ENCODE data around the gene AP4E1.

DNA sequence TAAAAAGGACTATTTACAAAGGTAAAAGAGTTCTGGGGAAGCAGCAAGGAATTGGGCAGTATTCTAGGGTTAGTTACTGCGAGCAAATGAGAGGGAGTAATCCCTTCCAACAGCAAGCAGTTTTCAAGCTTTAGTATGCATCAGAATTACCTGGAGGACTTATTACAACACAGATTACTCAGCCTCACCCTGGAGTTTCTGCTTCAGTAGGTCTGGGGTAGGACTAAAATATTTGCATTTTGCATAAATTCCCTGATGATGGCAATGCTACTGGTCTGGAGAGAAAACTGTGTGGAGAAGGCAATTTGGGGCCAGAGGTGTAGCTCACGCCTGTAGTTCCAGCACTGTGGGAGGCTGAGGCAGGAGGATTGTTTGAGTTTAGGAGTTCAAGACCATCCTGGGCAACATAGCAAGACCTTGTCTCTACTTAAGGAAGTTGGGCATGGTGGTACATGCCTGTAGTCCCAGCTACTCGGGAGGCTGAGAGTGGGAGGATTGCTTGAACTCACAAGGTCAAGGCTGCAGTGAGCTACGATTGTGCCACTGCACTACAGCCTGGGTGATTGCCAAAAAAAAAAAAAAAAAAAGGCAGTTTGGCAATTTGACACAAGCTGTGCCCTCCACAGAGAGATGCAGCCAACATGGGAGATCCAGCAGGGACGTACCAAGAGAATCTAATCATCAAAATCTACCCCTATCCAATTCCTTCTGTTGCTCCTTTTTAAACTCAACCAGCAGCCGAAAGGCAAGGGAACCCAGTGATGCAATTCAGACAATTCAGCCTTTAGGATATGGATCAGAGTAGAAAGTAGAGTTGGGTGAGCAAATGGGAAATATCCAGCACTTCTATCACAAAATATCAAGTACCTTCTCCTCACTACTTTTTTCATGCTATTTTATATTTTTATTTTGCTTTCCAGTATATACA lies 27.1 kb upstream of the AP4E1 start:
- TF ChIP-seq, protein P1, sequence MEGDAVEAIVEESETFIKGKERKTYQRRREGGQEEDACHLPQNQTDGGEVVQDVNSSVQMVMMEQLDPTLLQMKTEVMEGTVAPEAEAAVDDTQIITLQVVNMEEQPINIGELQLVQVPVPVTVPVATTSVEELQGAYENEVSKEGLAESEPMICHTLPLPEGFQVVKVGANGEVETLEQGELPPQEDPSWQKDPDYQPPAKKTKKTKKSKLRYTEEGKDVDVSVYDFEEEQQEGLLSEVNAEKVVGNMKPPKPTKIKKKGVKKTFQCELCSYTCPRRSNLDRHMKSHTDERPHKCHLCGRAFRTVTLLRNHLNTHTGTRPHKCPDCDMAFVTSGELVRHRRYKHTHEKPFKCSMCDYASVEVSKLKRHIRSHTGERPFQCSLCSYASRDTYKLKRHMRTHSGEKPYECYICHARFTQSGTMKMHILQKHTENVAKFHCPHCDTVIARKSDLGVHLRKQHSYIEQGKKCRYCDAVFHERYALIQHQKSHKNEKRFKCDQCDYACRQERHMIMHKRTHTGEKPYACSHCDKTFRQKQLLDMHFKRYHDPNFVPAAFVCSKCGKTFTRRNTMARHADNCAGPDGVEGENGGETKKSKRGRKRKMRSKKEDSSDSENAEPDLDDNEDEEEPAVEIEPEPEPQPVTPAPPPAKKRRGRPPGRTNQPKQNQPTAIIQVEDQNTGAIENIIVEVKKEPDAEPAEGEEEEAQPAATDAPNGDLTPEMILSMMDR (IDR thresholded peaks at IDR 0.05; ENCODE audit: poor library complexity, severe bottlenecking) = no peak
- no peak for TF ChIP-seq POLR2AphosphoS5 (IDR thresholded peaks at IDR 0.05)
- no peak for TF ChIP-seq EZH2 (IDR thresholded peaks at IDR 0.05; ENCODE audit: borderline replicate concordance, insufficient read depth, low read length, poor library complexity, severe bottlenecking)
- no peak for TF ChIP-seq EP300 (conservative IDR thresholded peaks at IDR 0.05; ENCODE audit: poor library complexity, severe bottlenecking)
- TF ChIP-seq SMC3 (conservative IDR thresholded peaks at IDR 0.05; ENCODE audit: poor library complexity) = no peak
- no peak for TF ChIP-seq MXI1 (conservative IDR thresholded peaks at IDR 0.05; ENCODE audit: poor library complexity, severe bottlenecking)
- TF ChIP-seq, protein P2, sequence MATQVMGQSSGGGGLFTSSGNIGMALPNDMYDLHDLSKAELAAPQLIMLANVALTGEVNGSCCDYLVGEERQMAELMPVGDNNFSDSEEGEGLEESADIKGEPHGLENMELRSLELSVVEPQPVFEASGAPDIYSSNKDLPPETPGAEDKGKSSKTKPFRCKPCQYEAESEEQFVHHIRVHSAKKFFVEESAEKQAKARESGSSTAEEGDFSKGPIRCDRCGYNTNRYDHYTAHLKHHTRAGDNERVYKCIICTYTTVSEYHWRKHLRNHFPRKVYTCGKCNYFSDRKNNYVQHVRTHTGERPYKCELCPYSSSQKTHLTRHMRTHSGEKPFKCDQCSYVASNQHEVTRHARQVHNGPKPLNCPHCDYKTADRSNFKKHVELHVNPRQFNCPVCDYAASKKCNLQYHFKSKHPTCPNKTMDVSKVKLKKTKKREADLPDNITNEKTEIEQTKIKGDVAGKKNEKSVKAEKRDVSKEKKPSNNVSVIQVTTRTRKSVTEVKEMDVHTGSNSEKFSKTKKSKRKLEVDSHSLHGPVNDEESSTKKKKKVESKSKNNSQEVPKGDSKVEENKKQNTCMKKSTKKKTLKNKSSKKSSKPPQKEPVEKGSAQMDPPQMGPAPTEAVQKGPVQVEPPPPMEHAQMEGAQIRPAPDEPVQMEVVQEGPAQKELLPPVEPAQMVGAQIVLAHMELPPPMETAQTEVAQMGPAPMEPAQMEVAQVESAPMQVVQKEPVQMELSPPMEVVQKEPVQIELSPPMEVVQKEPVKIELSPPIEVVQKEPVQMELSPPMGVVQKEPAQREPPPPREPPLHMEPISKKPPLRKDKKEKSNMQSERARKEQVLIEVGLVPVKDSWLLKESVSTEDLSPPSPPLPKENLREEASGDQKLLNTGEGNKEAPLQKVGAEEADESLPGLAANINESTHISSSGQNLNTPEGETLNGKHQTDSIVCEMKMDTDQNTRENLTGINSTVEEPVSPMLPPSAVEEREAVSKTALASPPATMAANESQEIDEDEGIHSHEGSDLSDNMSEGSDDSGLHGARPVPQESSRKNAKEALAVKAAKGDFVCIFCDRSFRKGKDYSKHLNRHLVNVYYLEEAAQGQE (IDR thresholded peaks at IDR 0.05; ENCODE audit: borderline replicate concordance) = no peak
- TF ChIP-seq RAD21 (conservative IDR thresholded peaks at IDR 0.05) = no peak
